HCT116 (cell line): ENCODE measurements around the gene MMP24. TPM values are rescaled to one million over a fixed set of nuclear protein-coding genes. Genes with fewer than 3 reads are reported as not detected.
"Not testable (repeated sequence)": the region's sequence is repeated elsewhere in the genome, so short reads cannot be mapped to it uniquely, and the experiment has no call there.

ENCODE experiments used
- ATAC-seq: fragments of 200-7000 bp; cut with Tn5 transposase; 2 replicates; pipeline ENCODE4 v1.9.1; 2020; ENCODE audit warnings: mild to moderate bottlenecking, moderate library complexity
- BruUV-seq: library from RNA; stranded (reverse); fragments of 400-500 nt; replicated peaks from 2 replicates; lab custom pipeline; 2021; lab: Mats Ljungman, UMichigan
- CTCF ChIA-PET: fragments of 300-600 bp; sonication (Branson Sonifier 250); formaldehyde crosslinking; loops from one replicate; lab custom pipeline; 2021; ENCODE audit warnings: antibody characterized with exemption; lab: Charles Lee
- POLR2A ChIA-PET: fragments of 300-600, 350-600 bp; sonication (Branson Sonifier 250); formaldehyde crosslinking; loops from one replicate; lab custom pipeline; 2021; ENCODE audit warnings: antibody characterized with exemption; lab: Charles Lee
- RAD21 ChIA-PET, 2 experiments: fragments of 300-600 bp; sonication (Branson Sonifier 250); formaldehyde crosslinking; loops; one replicate each; lab custom pipeline; 2023; ENCODE audit warnings: low total read pairs in 2 of 2; ENCODE audit not compliant: uncharacterized antibody in 2 of 2, unreplicated experiment in 2 of 2, low non-redundant PET in 1 of 2; lab: Charles Lee
- DNase-seq: peaks from one replicate; pipeline ENCODE4 v3.0.0-alpha.2; 2010; ENCODE audit warnings: low read depth, low spot score
- H2AFZ ChIP-seq: fragments of 200-600 bp; shearing (Covaris generic), sonication (generic); 2 replicates; pipeline ENCODE4 v1.6.1; 2017; ENCODE audit warnings: low read depth, mixed run types, mixed read lengths, antibody characterized with exemption, low read length; ENCODE audit not compliant: poor library complexity, severe bottlenecking
- H3K27ac ChIP-seq: 2 replicates; pipeline ENCODE4 v1.5.1; 2012; ENCODE audit warnings: low read depth, low read length
- H3K27me3 ChIP-seq: fragments of 200-600 bp; sonication (generic); 2 replicates; pipeline ENCODE4 v1.6.1; 2016; ENCODE audit warnings: mixed run types, low read length, mixed read lengths; ENCODE audit not compliant: insufficient read depth
- H3K36me3 ChIP-seq, 2 experiments: fragments of 200-500 bp in 1 of 2; fragments of 200-600 bp in 1 of 2; sonication (Bioruptor generic) in 1 of 2; sonication (generic) in 1 of 2; 2 replicates each; pipeline versions ENCODE4 v1.5.1 to v1.6.1; 2014 to 2016; ENCODE audit warnings: low read length in 2 of 2, inconsistent platforms in 1 of 2, mixed read lengths in 1 of 2, mixed run types in 1 of 2; ENCODE audit not compliant: insufficient read depth in 2 of 2, control insufficient read depth in 1 of 2
- H3K4me1 ChIP-seq, 2 experiments: fragments of 200-600 bp in 1 of 2; sonication (generic) in 1 of 2; 2 replicates each; pipeline versions ENCODE4 v1.5.1 to v1.6.1; 2012 to 2017; ENCODE audit warnings: low read length in 2 of 2, inconsistent platforms in 1 of 2, mild to moderate bottlenecking in 1 of 2, mixed read lengths in 1 of 2, mixed run types in 1 of 2, moderate library complexity in 1 of 2; ENCODE audit not compliant: insufficient read depth in 2 of 2, control insufficient read depth in 1 of 2
- H3K4me2 ChIP-seq: fragments of 200-600 bp; sonication (generic); 2 replicates; pipeline ENCODE4 v1.6.1; 2017; ENCODE audit warnings: mixed run types, low read length, mixed read lengths
- H3K4me3 ChIP-seq, 2 experiments: fragments of 200-600 bp in 1 of 2; sonication (generic) in 1 of 2; replicated peaks in 1 of 2; 2 replicates each; pipeline ENCODE4 v1.5.1; 2011 to 2016; ENCODE audit warnings: low read length in 2 of 2, control low read depth in 1 of 2, low read depth in 1 of 2, mild to moderate bottlenecking in 1 of 2, mixed read lengths in 1 of 2, mixed run types in 1 of 2
- H3K79me2 ChIP-seq: fragments of 200-600 bp; sonication (generic); 2 replicates; pipeline ENCODE4 v1.6.1; 2017; ENCODE audit warnings: mild to moderate bottlenecking, mixed run types, low read length, moderate library complexity, mixed read lengths; ENCODE audit not compliant: insufficient read depth
- H3K9ac ChIP-seq: fragments of 200-600 bp; sonication (generic); 2 replicates; pipeline ENCODE4 v1.6.1; 2016; ENCODE audit warnings: low read length, mixed read lengths
- H3K9me2 ChIP-seq: fragments of 200-600 bp; sonication (generic), shearing (Covaris generic); 2 replicates; pipeline ENCODE4 v1.6.1; 2017; ENCODE audit warnings: mixed run types, mild to moderate bottlenecking, moderate library complexity; ENCODE audit not compliant: insufficient read depth
- H3K9me3 ChIP-seq, 2 experiments: fragments of 200-500 bp in 1 of 2; fragments of 200-600 bp in 1 of 2; sonication (Bioruptor generic) in 1 of 2; sonication (generic) in 1 of 2; 2 replicates each; pipeline ENCODE4 v1.6.1; 2014 to 2017; ENCODE audit warnings: low read length in 2 of 2, mixed read lengths in 2 of 2, inconsistent platforms in 1 of 2, low read depth in 1 of 2, mild to moderate bottlenecking in 1 of 2, mixed run types in 1 of 2, moderate library complexity in 1 of 2; ENCODE audit not compliant: control insufficient read depth in 1 of 2, insufficient read depth in 1 of 2
- H4K20me1 ChIP-seq: fragments of 200-600 bp; sonication (generic), shearing (Covaris generic); 2 replicates; pipeline ENCODE4 v1.6.1; 2017; ENCODE audit warnings: mixed run types, mild to moderate bottlenecking, moderate library complexity; ENCODE audit not compliant: insufficient read depth
- CBX3 ChIP-seq: IDR thresholded peaks from 2 replicates; pipeline ENCODE4 v1.6.1; 2012; ENCODE audit warnings: low read depth
- CEBPB ChIP-seq: IDR thresholded peaks from 2 replicates; pipeline ENCODE4 v1.6.1; 2012; ENCODE audit warnings: low read depth
- ELF1 ChIP-seq: IDR thresholded peaks from 2 replicates; pipeline ENCODE4 v1.6.1; 2012; ENCODE audit warnings: low read depth, borderline replicate concordance
- FOSL1 ChIP-seq: IDR thresholded peaks from 2 replicates; pipeline ENCODE4 v1.6.1; 2012; ENCODE audit warnings: low read depth
- POLR2A ChIP-seq: IDR thresholded peaks from 2 replicates; pipeline ENCODE4 v1.7.0; 2011; ENCODE audit warnings: borderline replicate concordance; ENCODE audit not compliant: insufficient read depth, insufficient read length; ENCODE audit errors: extremely low read depth
- POLR2AphosphoS5 ChIP-seq: IDR thresholded peaks from 2 replicates; pipeline ENCODE4 v1.6.1; 2011; ENCODE audit warnings: mild to moderate bottlenecking, low read depth, low read length, moderate library complexity
- RAD21 ChIP-seq: IDR thresholded peaks from 2 replicates; pipeline ENCODE4 v1.6.1; 2012; ENCODE audit warnings: low read depth, mild to moderate bottlenecking
- SIN3A ChIP-seq: IDR thresholded peaks from 2 replicates; pipeline ENCODE4 v1.6.1; 2012; ENCODE audit warnings: low read depth
- TCF7L2 ChIP-seq: IDR thresholded peaks from 2 replicates; pipeline ENCODE4 v1.7.0; 2011; ENCODE audit warnings: borderline replicate concordance, inconsistent platforms; ENCODE audit not compliant: insufficient read depth, insufficient read length; ENCODE audit errors: extremely low read depth
- ZNF274 ChIP-seq: fragments of 200-500 bp; sonication (Bioruptor generic); IDR thresholded peaks from 2 replicates; pipeline ENCODE4 v1.6.1; 2014; ENCODE audit warnings: mild to moderate bottlenecking, low read depth, low read length, inconsistent platforms
- intact Hi-C: fragments of 100-400 bp; cut with micrococcal nuclease; formaldehyde crosslinking; loops from 2 replicates; pipeline ENCODE4 v1.10.0; 2022
- total RNA-seq: library from RNA; stranded (reverse); gene quantifications from one replicate; pipeline ENCODE4 v1.2.1, GENCODE V29; 2021; ENCODE audit not compliant: unreplicated experiment

The MMP24 gene
- total RNA-seq, 1 experiment from 2014 or later = not detected

DNA sequence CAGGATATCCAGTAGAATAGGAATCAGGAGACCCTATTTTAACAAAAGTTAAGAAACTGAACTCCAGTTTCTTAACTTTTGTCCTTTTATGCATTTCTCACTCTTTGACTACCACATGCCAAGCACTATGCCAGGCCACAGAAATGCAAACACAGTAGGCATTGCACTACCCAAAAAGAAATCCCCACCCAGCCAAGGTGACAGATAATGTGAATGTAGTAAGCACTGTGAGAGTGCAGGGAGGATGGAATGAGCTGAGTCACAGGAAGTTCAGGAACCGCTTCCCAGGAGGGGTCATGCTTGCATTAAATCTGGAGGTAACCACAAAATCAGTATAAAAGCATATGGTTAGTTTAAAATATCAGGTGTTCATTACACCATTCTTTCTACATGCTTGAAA, 85.8 kb downstream of the MMP24 start:
- TF ChIP-seq CEBPB (no peak), POLR2A (no peak), CBX3 (no peak), ELF1 (no peak), TCF7L2 (peak; percentile 39), SIN3A (no peak), POLR2AphosphoS5 (peak; percentile 43; the same call in 1 of the 2 replicates), ZNF274 (no peak)
- TF ChIP-seq, all 23 proteins: peak for 2
- H3K79me2 ChIP-seq = no peaks in the 10 kb centered on the region
- H3K4me2 ChIP-seq = peak overlapping the region; percentile 70
- peak overlapping the region; percentile 97 for H3K27ac ChIP-seq
- ChIA-PET RAD21 (interaction anchor here in 1 of 2 experiments (0.6 kb wide), 1 partner anchor 28 kb away, joined by 4 read pairs; the partner anchor contains the start of gene EIF6), CTCF (interaction anchor here (0.8 to 2.3 kb wide), 2 partner anchors 8 to 142 kb away, joined by 3 to 9 read pairs; no protein-coding TSS in a partner anchor), POLR2A (interaction anchor here (1.1 kb wide), 1 partner anchor 10 kb away, joined by 3 read pairs; no protein-coding TSS in a partner anchor)
- no peaks in the 10 kb centered on the region for H3K36me3 ChIP-seq
- H2AFZ ChIP-seq = no peak overlapping the region
- no TSS peak for BruUV-seq
- H4K20me1 ChIP-seq = no peaks in the 10 kb centered on the region
- H3K4me1 ChIP-seq = peaks cover 68 to 92% of the 10 kb centered on the region in 2 experiments
- H3K27me3 ChIP-seq = no peaks in the 10 kb centered on the region
- intact Hi-C loops = no loop called here
- no peaks in the 10 kb centered on the region for H3K9me2 ChIP-seq
- H3K4me3 ChIP-seq = peak overlapping the region in 1 of 2 experiments; percentile 32; a peak in 2 of 4 replicates
- H3K9ac ChIP-seq = peak overlapping the region; percentile 59
- DNase-seq (peak; percentile 62), ATAC-seq (peak; percentile 71)
- H3K9me3 ChIP-seq = no peaks in the 10 kb centered on the region

DNA sequence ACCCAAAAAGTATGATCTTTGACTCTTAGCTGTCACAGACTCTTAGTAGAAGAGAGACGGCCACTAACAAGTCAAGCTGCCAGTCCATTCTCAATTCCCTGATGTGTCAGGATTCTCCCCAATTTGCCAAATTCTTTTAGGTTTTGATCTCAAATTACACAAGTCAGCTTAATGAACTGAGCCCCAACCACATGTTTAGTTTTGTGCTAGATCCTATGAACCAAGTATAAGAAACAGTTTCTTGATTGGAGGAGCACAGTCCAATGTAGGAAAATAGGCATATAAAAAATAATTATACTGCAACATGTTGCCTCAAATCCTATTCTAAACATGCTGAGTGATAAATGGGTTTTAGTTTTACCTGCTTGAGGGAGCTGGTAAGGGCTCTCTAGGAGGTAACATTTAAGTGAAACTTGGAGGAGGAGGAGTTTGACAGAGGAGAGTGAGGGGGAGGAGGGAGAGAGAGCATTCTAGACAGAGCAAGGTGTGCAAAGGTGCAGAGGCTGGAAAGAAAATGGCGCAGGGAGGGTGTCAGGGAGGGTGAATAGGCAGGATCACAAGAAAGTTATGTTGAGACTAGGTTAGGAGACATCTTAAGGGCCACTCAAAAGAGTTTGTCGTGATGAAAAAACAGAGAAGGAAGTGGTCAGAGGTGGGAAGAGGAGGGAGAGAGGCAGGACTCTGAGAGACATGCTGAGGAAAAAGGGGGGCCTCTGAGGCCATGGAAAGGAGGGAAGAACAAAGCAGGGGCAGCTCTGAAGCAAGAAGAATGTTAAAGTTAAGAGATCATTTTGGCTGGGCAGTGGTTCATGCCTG, 88.5 kb downstream of the MMP24 start:
- no peaks in the 10 kb centered on the region for H3K27me3 ChIP-seq
- no peaks in the 10 kb centered on the region for H4K20me1 ChIP-seq
- TF ChIP-seq FOSL1 (no peak), RAD21 (no peak), SIN3A (no peak), CBX3 (no peak)
- ChIA-PET CTCF (interaction anchor here (1.3 kb wide), 1 partner anchor 11 kb away, joined by 3 read pairs; no protein-coding TSS in a partner anchor), RAD21 (no interaction called here), POLR2A (no interaction called here)
- intact Hi-C loops = no loop called here
- H3K9me2 ChIP-seq = no peaks in the 10 kb centered on the region
- DNase-seq (no peak), ATAC-seq (no peak)
- H3K36me3 ChIP-seq = no peaks in the 10 kb centered on the region
- BruUV-seq = no TSS peak
- no peaks in the 10 kb centered on the region for H3K79me2 ChIP-seq
- H2AFZ ChIP-seq = no peak overlapping the region
- H3K4me1 ChIP-seq = peaks cover 72 to 92% of the 10 kb centered on the region in 2 experiments
- H3K4me2 ChIP-seq = peak overlapping the region; percentile 22; the same call in 1 of the 2 replicates
- no peak overlapping the region for H3K4me3 ChIP-seq
- 0 out of 2 replicates have a peak overlapping the region, but pooled peaks have one; percentile 6 for H3K9ac ChIP-seq
- no peak overlapping the region for H3K27ac ChIP-seq
- no peaks in the 10 kb centered on the region for H3K9me3 ChIP-seq

DNA sequence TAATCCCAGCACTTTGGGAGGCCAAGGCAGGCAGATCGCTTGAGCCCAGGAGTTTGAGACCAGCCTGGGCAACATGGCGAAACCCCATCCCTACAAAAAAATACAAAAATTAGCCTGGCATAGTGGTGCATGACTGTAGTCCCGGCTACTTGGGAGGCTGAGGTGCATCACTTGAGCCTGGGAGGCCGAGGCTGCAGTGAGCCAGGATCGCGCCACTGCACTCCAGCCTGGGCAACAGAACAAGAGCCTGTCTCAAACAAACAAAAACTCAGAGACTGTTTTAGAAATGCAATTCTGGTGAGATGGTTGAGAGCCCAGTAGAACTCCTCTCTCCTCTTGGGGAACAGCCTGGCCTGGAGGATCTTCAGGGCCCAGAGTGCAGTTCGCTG, 89.1 kb downstream of the MMP24 start:
- ATAC-seq, H2AFZ ChIP-seq, H3K9me2 ChIP-seq, H3K27ac ChIP-seq, H3K4me3 ChIP-seq, H3K79me2 ChIP-seq, intact Hi-C loops, H3K27me3 ChIP-seq, DNase-seq, H3K9ac ChIP-seq, POLR2A ChIA-PET, H4K20me1 ChIP-seq, BruUV-seq, H3K4me2 ChIP-seq, H3K36me3 ChIP-seq, RAD21 ChIA-PET, H3K9me3 ChIP-seq: not testable (repeated sequence)
- CTCF ChIA-PET = interaction anchor here (1.3 kb wide), 1 partner anchor 11 kb away, joined by 3 read pairs; no protein-coding TSS in a partner anchor
- peaks cover 75 to 94% of the 10 kb centered on the region in 2 experiments for H3K4me1 ChIP-seq
